PFSK-1 (cell line): ENCODE data around the gene TELO2.

Experiments used
- FOXP2 ChIP-seq: optimal IDR thresholded peaks from 2 replicates; pipeline ENCODE3; 2011; ENCODE audit warnings: borderline replicate concordance, control low read depth, inconsistent platforms; ENCODE audit not compliant: insufficient read depth; ENCODE audit errors: extremely low read length, extremely low read depth
- POLR2AphosphoS5 ChIP-seq: IDR thresholded peaks from 2 replicates; pipeline ENCODE4 v1.6.1; 2012; ENCODE audit warnings: low read depth, mild to moderate bottlenecking, control low read depth, low read length, moderate library complexity
- REST ChIP-seq, 2 experiments: IDR thresholded peaks; 2 replicates each; pipeline versions ENCODE4 v1.6.1 to v1.8.0; 2011 to 2012; ENCODE audit warnings: low read depth in 2 of 2, low read length in 2 of 2, control low read depth in 1 of 2, inconsistent platforms in 1 of 2, mild to moderate bottlenecking in 1 of 2, moderate library complexity in 1 of 2; ENCODE audit not compliant: insufficient read depth in 1 of 2
- SIN3A ChIP-seq: IDR thresholded peaks from 2 replicates; pipeline ENCODE4 v1.6.1; 2012; ENCODE audit warnings: mild to moderate bottlenecking, low read length, moderate library complexity, borderline replicate concordance; ENCODE audit not compliant: insufficient read depth
- TAF1 ChIP-seq: IDR thresholded peaks from 2 replicates; pipeline ENCODE4 v1.6.1; 2012; ENCODE audit warnings: low read length, control low read depth, borderline replicate concordance; ENCODE audit not compliant: insufficient read depth

Gene TELO2

DNA sequence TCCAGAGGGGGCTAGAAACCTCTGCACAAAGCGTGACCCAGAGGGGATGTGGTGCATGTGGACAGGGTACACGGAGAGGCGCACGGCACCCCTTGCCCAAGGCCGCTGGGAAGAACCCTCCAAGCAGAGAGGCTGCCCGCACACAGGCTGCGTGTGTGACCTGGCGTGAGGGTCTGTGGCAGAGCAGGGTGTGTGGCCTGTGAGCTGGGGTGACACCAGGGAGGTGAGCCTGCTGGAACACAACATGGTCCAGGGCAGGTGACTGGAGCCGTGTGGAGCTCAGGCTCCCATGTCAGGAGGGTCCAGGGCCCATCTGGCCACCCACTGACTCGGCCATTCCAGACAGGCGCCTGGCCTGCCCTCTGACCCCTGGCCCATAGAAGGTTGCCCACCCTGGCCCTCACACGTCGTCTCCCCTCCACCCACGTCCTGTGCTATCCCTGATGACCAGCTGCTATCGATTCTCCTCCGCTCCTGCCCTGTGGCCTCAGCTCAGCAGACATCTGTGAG is 25.5 kb downstream of the TELO2 start:
- no peak for TF ChIP-seq SIN3A
- TF ChIP-seq FOXP2, result no peak
- no peak for TF ChIP-seq REST (IDR thresholded peaks at IDR 0.05; ENCODE audit: insufficient read depth in 1 of 2, low read depth in 2 of 2, low read length in 2 of 2)
- no peak for TF ChIP-seq POLR2AphosphoS5
- no peak for TF ChIP-seq TAF1

DNA sequence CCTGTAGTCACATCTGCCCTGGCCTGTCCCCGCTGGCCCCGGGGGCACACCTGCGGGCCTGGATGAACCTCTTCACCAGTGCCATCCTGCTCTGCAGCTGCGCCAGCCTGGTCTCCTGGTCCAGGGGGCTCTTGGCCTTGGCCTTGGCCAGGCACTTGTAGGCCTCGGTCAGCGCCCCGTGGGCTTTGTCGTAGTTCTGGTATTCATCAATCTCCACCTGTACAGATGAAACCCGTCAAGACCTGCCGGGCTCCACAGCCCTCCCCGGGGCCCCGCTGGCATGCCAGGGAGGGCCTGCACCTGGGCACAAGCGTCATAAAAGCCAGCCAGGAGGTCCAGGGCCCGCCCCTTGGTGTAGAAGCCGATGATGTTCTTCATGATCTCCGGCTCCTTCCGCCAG is 26.7 kb downstream of the TELO2 start:
- TF ChIP-seq POLR2AphosphoS5 (no peak), REST (IDR thresholded peaks at IDR 0.05; ENCODE audit: insufficient read depth in 1 of 2, low read depth in 2 of 2, low read length in 2 of 2) (no peak), FOXP2 (no peak), SIN3A (no peak), TAF1 (no peak)

DNA sequence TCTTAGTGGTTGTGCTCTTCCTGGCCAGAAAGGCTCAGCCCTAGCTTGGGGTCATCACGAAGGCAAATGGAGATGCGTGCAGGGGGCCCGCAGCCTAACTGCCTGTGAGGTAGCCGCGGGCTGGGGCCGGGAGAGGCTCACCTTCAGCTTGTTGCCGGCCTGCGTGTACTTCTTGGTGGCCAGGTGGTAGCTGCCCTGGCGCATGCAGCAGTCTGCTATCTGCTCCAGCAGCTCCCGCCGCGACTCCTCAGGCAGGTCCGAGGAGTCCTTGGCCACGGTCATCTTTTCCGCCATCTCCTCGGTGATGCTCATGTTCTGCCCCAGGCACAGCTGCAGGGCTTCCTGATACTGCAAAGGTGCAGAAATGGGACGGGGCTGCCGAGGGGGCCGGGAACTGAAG is 27.3 kb downstream of the TELO2 start:
- TF ChIP-seq FOXP2, result no peak
- TF ChIP-seq SIN3A, result no peak
- TF ChIP-seq TAF1, result no peak
- TF ChIP-seq REST (IDR thresholded peaks at IDR 0.05; ENCODE audit: insufficient read depth in 1 of 2, low read depth in 2 of 2, low read length in 2 of 2), result no peak
- no peak for TF ChIP-seq POLR2AphosphoS5

GRCh38 chr16:1523581-1524245 is 30.6 kb downstream of the TELO2 start:
- TF ChIP-seq POLR2AphosphoS5 (no peak), TAF1 (no peak), FOXP2 (no peak), SIN3A (no peak), REST (IDR thresholded peaks at IDR 0.05; ENCODE audit: insufficient read depth in 1 of 2, low read depth in 2 of 2, low read length in 2 of 2) (no peak)
